Smooth muscle cell of the brain vasculature (primary cell): Measurements from ENCODE around the gene CACNA1S.

Experiments
- DNase-seq: peaks from one replicate; pipeline ENCODE4 v3.0.0-alpha.2; 2012; ENCODE audit warnings: low read depth, low spot score

Gene CACNA1S

GRCh38 chr1:201093962-201094361 lies 18.3 kb downstream of the CACNA1S start:
- DNase-seq, result no peak

- DNase-seq, result no peak
These were observed 18.7 kb downstream of the CACNA1S start for GRCh38 chr1:201093561-201093960.

GRCh38 chr1:201092738-201093137 lies 19.5 kb downstream of the CACNA1S start:
- no peak for DNase-seq

GRCh38 chr1:201091256-201091655 lies 21.0 kb downstream of the CACNA1S start:
- no peak for DNase-seq

- DNase-seq, result no peak
These were observed 21.7 kb downstream of the CACNA1S start for GRCh38 chr1:201090541-201090940.

- no peak for DNase-seq
These were observed 22.6 kb downstream of the CACNA1S start for GRCh38 chr1:201089596-201089995.

- no peak for DNase-seq
These were observed 23.2 kb downstream of the CACNA1S start for GRCh38 chr1:201088901-201089525.

GRCh38 chr1:201088395-201088794 lies 23.8 kb downstream of the CACNA1S start:
- DNase-seq, result no peak

- no peak for DNase-seq
These were observed 26.1 kb downstream of the CACNA1S start for GRCh38 chr1:201085902-201086735.

- DNase-seq, result no peak
These were observed 27.9 kb downstream of the CACNA1S start for GRCh38 chr1:201084295-201084694.

GRCh38 chr1:201083741-201084140 lies 28.5 kb downstream of the CACNA1S start:
- no peak for DNase-seq

- DNase-seq, result no peak
These were observed 32.1 kb downstream of the CACNA1S start for GRCh38 chr1:201080135-201080534.

GRCh38 chr1:201077736-201078135 lies 34.5 kb downstream of the CACNA1S start:
- no peak for DNase-seq

GRCh38 chr1:201077116-201077515 lies 35.1 kb downstream of the CACNA1S start:
- DNase-seq, result no peak

- DNase-seq, result no peak
These were observed 36.1 kb downstream of the CACNA1S start for GRCh38 chr1:201076092-201076491.

GRCh38 chr1:201074018-201074417 lies 38.2 kb downstream of the CACNA1S start:
- no peak for DNase-seq

- no peak for DNase-seq
These were observed 39.3 kb downstream of the CACNA1S start for GRCh38 chr1:201072922-201073321.

GRCh38 chr1:201072149-201072548 lies 40.1 kb downstream of the CACNA1S start:
- no peak for DNase-seq

- no peak for DNase-seq
These were observed 42.6 kb downstream of the CACNA1S start for GRCh38 chr1:201069636-201070035.

- DNase-seq, result no peak
These were observed 43.2 kb downstream of the CACNA1S start for GRCh38 chr1:201068976-201069375.

GRCh38 chr1:201066986-201067385 lies 45.2 kb downstream of the CACNA1S start:
- DNase-seq, result no peak

- no peak for DNase-seq
These were observed 46.5 kb downstream of the CACNA1S start for GRCh38 chr1:201065686-201066085.

- DNase-seq, result no peak
These were observed 47.4 kb downstream of the CACNA1S start for GRCh38 chr1:201064806-201065205.
